Cardiac muscle cell (in vitro differentiated cells and primary cell): ENCODE results near the gene AP1G2. TPM values are rescaled to one million over a fixed set of nuclear protein-coding genes. Genes with fewer than 3 reads are reported as not detected.

Experiments used
- DNase-seq, 2 donors: peaks; one replicate each; pipeline versions ENCODE4 v3.0.0 to v3.0.0-alpha.2; 2010 to 2017; ENCODE audit warnings: low read depth in 1 of 2, low spot score in 1 of 2
- H3K27ac ChIP-seq: fragments of 200-600 bp; sonication (generic); 2 replicates; pipeline ENCODE4 v1.5.1; 2016
- H3K27me3 ChIP-seq: fragments of 200-600 bp; sonication (generic); 2 replicates; pipeline ENCODE4 v1.6.0; 2016; ENCODE audit warnings: control low read depth
- H3K36me3 ChIP-seq: fragments of 200-600 bp; sonication (generic); 2 replicates; pipeline ENCODE4 v1.5.1; 2016; ENCODE audit warnings: control low read depth
- H3K4me1 ChIP-seq: fragments of 200-600 bp; sonication (generic); 2 replicates; pipeline ENCODE4 v1.8.1; 2017; ENCODE audit warnings: low read depth, mild to moderate bottlenecking, mixed run types
- H3K4me3 ChIP-seq: fragments of 200-600 bp; sonication (generic); 2 replicates; pipeline ENCODE4 v1.5.1; 2016; ENCODE audit warnings: mild to moderate bottlenecking
- H3K9me3 ChIP-seq: fragments of 200-600 bp; sonication (generic); 2 replicates; pipeline ENCODE4 v1.5.1; 2017; ENCODE audit warnings: low read depth, mild to moderate bottlenecking, control low read depth
- CTCF ChIP-seq: IDR thresholded peaks from 2 replicates; pipeline ENCODE4 v1.5.1; 2012; ENCODE audit warnings: low read depth, mild to moderate bottlenecking, low read length
- polyA plus RNA-seq: library from polyadenylated mRNA; unstranded; fragments of >200 nt; fragmentation: Nextera tagmentation; extraction: Ambion mirVana; gene quantifications from 2 replicates; pipeline ENCODE4 v1.2.1, GENCODE V29; 2016
- total RNA-seq: library from RNA; depleted of rRNA; stranded (reverse); fragments of >200 nt; gene quantifications from 2 replicates; pipeline ENCODE4 v1.2.3, GENCODE V29; 2016

The AP1G2 gene
- total and polyA plus RNA-seq, 2 experiments from 2014 or later = 123 to 141 TPM

GRCh38 chr14:23521785-23522640 is 45.6 kb downstream of the AP1G2 start:
- no peak overlapping the region for H3K4me3 ChIP-seq
- no peaks in the 10 kb centered on the region for H3K9me3 ChIP-seq
- no peaks in the 10 kb centered on the region for H3K27me3 ChIP-seq
- DNase-seq = no peak
- TF ChIP-seq CTCF = no peak
- no peak overlapping the region for H3K27ac ChIP-seq
- peaks cover 5% of the 10 kb centered on the region for H3K4me1 ChIP-seq
- no peaks in the 10 kb centered on the region for H3K36me3 ChIP-seq

- DNase-seq = no peak
- no peak for TF ChIP-seq CTCF
- Histone ChIP-seq H3K4me3 (no peak overlapping the region), H3K27ac (no peak overlapping the region), H3K36me3 (no peaks in the 10 kb centered on the region), H3K27me3 (no peaks in the 10 kb centered on the region), H3K4me1 (peaks cover 5% of the 10 kb centered on the region), H3K9me3 (no peaks in the 10 kb centered on the region)
Measured at GRCh38 chr14:23520899-23521533, 46.6 kb downstream of the AP1G2 start.

- DNase-seq = peak in 1 of 2 donors; percentile 42
- H3K27ac ChIP-seq = no peak overlapping the region
- H3K36me3 ChIP-seq = no peaks in the 10 kb centered on the region
- H3K4me1 ChIP-seq = peaks cover 5% of the 10 kb centered on the region
- no peaks in the 10 kb centered on the region for H3K27me3 ChIP-seq
- no peaks in the 10 kb centered on the region for H3K9me3 ChIP-seq
- no peak for TF ChIP-seq CTCF
- no peak overlapping the region for H3K4me3 ChIP-seq
Measured at GRCh38 chr14:23518709-23519108, 48.9 kb downstream of the AP1G2 start.

GRCh38 chr14:23517650-23518326 is 49.8 kb downstream of the AP1G2 start:
- TF ChIP-seq CTCF = no peak
- no peak for DNase-seq

GRCh38 chr14:23514644-23514957 is 53.0 kb downstream of the AP1G2 start:
- H3K36me3 ChIP-seq = no peaks in the 10 kb centered on the region
- H3K4me1 ChIP-seq = peaks cover 6% of the 10 kb centered on the region
- TF ChIP-seq CTCF = no peak

More at GRCh38 chr14:23517650-23518326, 49.8 kb downstream of the AP1G2 start:
- Histone ChIP-seq H3K4me1 (peaks cover 5% of the 10 kb centered on the region), H3K27me3 (no peaks in the 10 kb centered on the region), H3K4me3 (no peak overlapping the region), H3K9me3 (no peaks in the 10 kb centered on the region), H3K27ac (no peak overlapping the region), H3K36me3 (no peaks in the 10 kb centered on the region)

More at GRCh38 chr14:23514644-23514957, 53.0 kb downstream of the AP1G2 start:
- H3K9me3 ChIP-seq = no peaks in the 10 kb centered on the region
- H3K27me3 ChIP-seq = no peaks in the 10 kb centered on the region
- DNase-seq = no peak
- H3K27ac ChIP-seq = no peak overlapping the region
- no peak overlapping the region for H3K4me3 ChIP-seq
